ENCODE data around the gene RNF133. TPM values are rescaled to one million over a fixed set of nuclear protein-coding genes. Genes with fewer than 3 reads are reported as not detected.

The RNF133 gene
- total RNA-seq, 1 experiment from 2014 or later = 0.20 TPM

- Histone ChIP-seq H2AFZ (ENCODE audit: low read depth, low read length, poor library complexity, severe bottlenecking) (no peak overlapping the region), H3K27ac (ENCODE audit: low read depth, low read length) (no peak overlapping the region), H3K27me3 (ENCODE audit: insufficient read depth, low read length) (no peaks in the 10 kb centered on the region), H3K4me2 (ENCODE audit: low read length) (no peak overlapping the region), H3K4me3 (replicated peaks in 1 of 2; ENCODE audit: low read depth in 1 of 2, low read length in 2 of 2) (no peak overlapping the region), H4K20me1 (ENCODE audit: insufficient read depth) (no peaks in the 10 kb centered on the region; the same call in 1 of the 2 replicates), H3K9ac (ENCODE audit: low read length) (no peak overlapping the region), H3K4me1 (ENCODE audit: control insufficient read depth in 1 of 2, insufficient read depth in 2 of 2, low read length in 2 of 2) (no peaks in the 10 kb centered on the region), H3K79me2 (ENCODE audit: insufficient read depth, low read length) (no peaks in the 10 kb centered on the region), H3K9me3 (ENCODE audit: control insufficient read depth in 1 of 2, insufficient read depth in 1 of 2, low read depth in 1 of 2, low read length in 2 of 2) (no peaks in the 10 kb centered on the region), H3K36me3 (ENCODE audit: control insufficient read depth in 1 of 2, insufficient read depth in 2 of 2, low read length in 2 of 2) (no peaks in the 10 kb centered on the region), H3K9me2 (ENCODE audit: insufficient read depth) (no peaks in the 10 kb centered on the region)
- BruUV-seq (replicated peaks) = no TSS peak
- ChIA-PET RAD21 (ENCODE audit: low non-redundant PET in 1 of 2, low total read pairs in 2 of 2, uncharacterized antibody in 2 of 2, unreplicated experiment in 2 of 2) (no interaction called here), POLR2A (no interaction called here), CTCF (no interaction called here)
- intact Hi-C loops (cut with micrococcal nuclease) = no loop called here
- no peak for DNase-seq (ENCODE audit: low read depth, low spot score)
- TF ChIP-seq POLR2A (IDR thresholded peaks at IDR 0.05; ENCODE audit: borderline replicate concordance, extremely low read depth, insufficient read depth, insufficient read length) = no peak
- no peak for TF ChIP-seq TCF7L2 (IDR thresholded peaks at IDR 0.05; ENCODE audit: borderline replicate concordance, extremely low read depth, insufficient read depth, insufficient read length)
- TF ChIP-seq JUND (IDR thresholded peaks at IDR 0.05) = no peak
- TF ChIP-seq ZNF274 (IDR thresholded peaks at IDR 0.05; ENCODE audit: low read depth, low read length) = no peak
- no peak for TF ChIP-seq SP1 (IDR thresholded peaks at IDR 0.05; ENCODE audit: low read depth)
- no peak for TF ChIP-seq RAD21 (IDR thresholded peaks at IDR 0.05; ENCODE audit: low read depth)
- TF ChIP-seq, protein P1, sequence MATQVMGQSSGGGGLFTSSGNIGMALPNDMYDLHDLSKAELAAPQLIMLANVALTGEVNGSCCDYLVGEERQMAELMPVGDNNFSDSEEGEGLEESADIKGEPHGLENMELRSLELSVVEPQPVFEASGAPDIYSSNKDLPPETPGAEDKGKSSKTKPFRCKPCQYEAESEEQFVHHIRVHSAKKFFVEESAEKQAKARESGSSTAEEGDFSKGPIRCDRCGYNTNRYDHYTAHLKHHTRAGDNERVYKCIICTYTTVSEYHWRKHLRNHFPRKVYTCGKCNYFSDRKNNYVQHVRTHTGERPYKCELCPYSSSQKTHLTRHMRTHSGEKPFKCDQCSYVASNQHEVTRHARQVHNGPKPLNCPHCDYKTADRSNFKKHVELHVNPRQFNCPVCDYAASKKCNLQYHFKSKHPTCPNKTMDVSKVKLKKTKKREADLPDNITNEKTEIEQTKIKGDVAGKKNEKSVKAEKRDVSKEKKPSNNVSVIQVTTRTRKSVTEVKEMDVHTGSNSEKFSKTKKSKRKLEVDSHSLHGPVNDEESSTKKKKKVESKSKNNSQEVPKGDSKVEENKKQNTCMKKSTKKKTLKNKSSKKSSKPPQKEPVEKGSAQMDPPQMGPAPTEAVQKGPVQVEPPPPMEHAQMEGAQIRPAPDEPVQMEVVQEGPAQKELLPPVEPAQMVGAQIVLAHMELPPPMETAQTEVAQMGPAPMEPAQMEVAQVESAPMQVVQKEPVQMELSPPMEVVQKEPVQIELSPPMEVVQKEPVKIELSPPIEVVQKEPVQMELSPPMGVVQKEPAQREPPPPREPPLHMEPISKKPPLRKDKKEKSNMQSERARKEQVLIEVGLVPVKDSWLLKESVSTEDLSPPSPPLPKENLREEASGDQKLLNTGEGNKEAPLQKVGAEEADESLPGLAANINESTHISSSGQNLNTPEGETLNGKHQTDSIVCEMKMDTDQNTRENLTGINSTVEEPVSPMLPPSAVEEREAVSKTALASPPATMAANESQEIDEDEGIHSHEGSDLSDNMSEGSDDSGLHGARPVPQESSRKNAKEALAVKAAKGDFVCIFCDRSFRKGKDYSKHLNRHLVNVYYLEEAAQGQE (IDR thresholded peaks at IDR 0.05; ENCODE audit: low read depth) = no peak
- TF ChIP-seq FOSL1 (IDR thresholded peaks at IDR 0.05; ENCODE audit: low read depth) = no peak
- TF ChIP-seq EZH2phosphoT487 (IDR thresholded peaks at IDR 0.05; ENCODE audit: borderline replicate concordance) = no peak
- TF ChIP-seq ZFX (IDR thresholded peaks at IDR 0.05) = no peak
- TF ChIP-seq EZH2 (IDR thresholded peaks at IDR 0.05) = no peak
- no peak for TF ChIP-seq ATF3 (IDR thresholded peaks at IDR 0.05)
- TF ChIP-seq, protein P2, sequence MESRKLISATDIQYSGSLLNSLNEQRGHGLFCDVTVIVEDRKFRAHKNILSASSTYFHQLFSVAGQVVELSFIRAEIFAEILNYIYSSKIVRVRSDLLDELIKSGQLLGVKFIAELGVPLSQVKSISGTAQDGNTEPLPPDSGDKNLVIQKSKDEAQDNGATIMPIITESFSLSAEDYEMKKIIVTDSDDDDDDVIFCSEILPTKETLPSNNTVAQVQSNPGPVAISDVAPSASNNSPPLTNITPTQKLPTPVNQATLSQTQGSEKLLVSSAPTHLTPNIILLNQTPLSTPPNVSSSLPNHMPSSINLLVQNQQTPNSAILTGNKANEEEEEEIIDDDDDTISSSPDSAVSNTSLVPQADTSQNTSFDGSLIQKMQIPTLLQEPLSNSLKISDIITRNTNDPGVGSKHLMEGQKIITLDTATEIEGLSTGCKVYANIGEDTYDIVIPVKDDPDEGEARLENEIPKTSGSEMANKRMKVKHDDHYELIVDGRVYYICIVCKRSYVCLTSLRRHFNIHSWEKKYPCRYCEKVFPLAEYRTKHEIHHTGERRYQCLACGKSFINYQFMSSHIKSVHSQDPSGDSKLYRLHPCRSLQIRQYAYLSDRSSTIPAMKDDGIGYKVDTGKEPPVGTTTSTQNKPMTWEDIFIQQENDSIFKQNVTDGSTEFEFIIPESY (IDR thresholded peaks at IDR 0.05; ENCODE audit: extremely low read depth, insufficient replicate concordance, low read length) = no peak
- no peak for ATAC-seq
These were observed 18.6 kb upstream of the RNF133 start for GRCh38 chr7:122717356-122718089.

Data from HCT116 (cell line).